IMR-90 (cell line): ENCODE results near the gene NADK2. TPM values are rescaled to one million over a fixed set of nuclear protein-coding genes. Genes with fewer than 3 reads are reported as not detected.

Source experiments
- ATAC-seq: fragments of 200-7000 bp; cut with Tn5 transposase; 2 replicates; pipeline ENCODE4 v1.9.1; 2020; ENCODE audit warnings: low read depth, mild to moderate bottlenecking, moderate library complexity
- BruUV-seq: library from RNA; stranded (reverse); fragments of 400-500 nt; replicated peaks from 2 replicates; lab custom pipeline; 2021; lab: Mats Ljungman, UMichigan
- CTCF ChIA-PET: fragments of 300-600 bp; formaldehyde crosslinking; extraction: SDS; loops from one replicate; lab custom pipeline; 2021; ENCODE audit warnings: antibody characterized with exemption; lab: Yijun Ruan, JAX
- POLR2A ChIA-PET: fragments of 300-600 bp; sonication (Branson Sonifier 250); formaldehyde crosslinking; loops from one replicate; lab custom pipeline; 2022; ENCODE audit warnings: antibody characterized with exemption; ENCODE audit not compliant: unreplicated experiment; lab: Charles Lee
- DNase-seq: peaks from one replicate; pipeline ENCODE4 v3.0.0; 2013
- H2AFZ ChIP-seq: replicated peaks from 2 replicates; pipeline ENCODE3; 2013; ENCODE audit warnings: low read length, mild to moderate bottlenecking; ENCODE audit not compliant: poor library complexity
- H2AK5ac ChIP-seq: 2 replicates; pipeline ENCODE4 v1.6.1; 2013; ENCODE audit warnings: low read depth, low read length, inconsistent platforms
- H2AK9ac ChIP-seq: replicated peaks from 2 replicates; pipeline ENCODE3; 2013; ENCODE audit warnings: mild to moderate bottlenecking, low read depth, low read length, moderate library complexity; ENCODE audit not compliant: poor library complexity
- H2BK120ac ChIP-seq: 2 replicates; pipeline ENCODE4 v1.6.1; 2013; ENCODE audit warnings: low read depth, low read length, inconsistent platforms
- H2BK15ac ChIP-seq: 3 replicates; pipeline ENCODE4 v1.6.1; 2013; ENCODE audit warnings: low read depth, low read length, inconsistent platforms
- H2BK20ac ChIP-seq: 2 replicates; pipeline ENCODE4 v1.6.1; 2013; ENCODE audit warnings: low read depth, mild to moderate bottlenecking, inconsistent platforms, low read length, moderate library complexity
- H2BK5ac ChIP-seq: 2 replicates; pipeline ENCODE4 v1.6.1; 2013; ENCODE audit warnings: mild to moderate bottlenecking, low read depth, low read length, inconsistent platforms; ENCODE audit not compliant: poor library complexity, severe bottlenecking
- H3K14ac ChIP-seq: replicated peaks from 2 replicates; pipeline ENCODE4 v1.6.1; 2013; ENCODE audit warnings: low read depth, low read length, inconsistent platforms
- H3K18ac ChIP-seq: 2 replicates; pipeline ENCODE4 v1.6.1; 2013; ENCODE audit warnings: low read depth, low read length, control low read depth
- H3K23ac ChIP-seq: 2 replicates; pipeline ENCODE4 v1.6.1; 2013; ENCODE audit warnings: low read depth, low read length, inconsistent platforms
- H3K27ac ChIP-seq: 2 replicates; pipeline ENCODE4 v1.5.1; 2013; ENCODE audit warnings: mild to moderate bottlenecking, control low read depth, low read length; ENCODE audit not compliant: insufficient read depth
- H3K27me3 ChIP-seq: 2 replicates; pipeline ENCODE4 v1.6.1; 2013; ENCODE audit warnings: low read length; ENCODE audit not compliant: control insufficient read depth, insufficient read depth
- H3K36me3 ChIP-seq: 2 replicates; pipeline ENCODE4 v1.6.1; 2013; ENCODE audit warnings: low read length, mixed read lengths; ENCODE audit not compliant: control insufficient read depth, insufficient read depth
- H3K4ac ChIP-seq: 2 replicates; pipeline ENCODE4 v1.6.1; 2013; ENCODE audit warnings: low read depth, low read length, inconsistent platforms
- H3K4me1 ChIP-seq: 2 replicates; pipeline ENCODE4 v1.6.1; 2013; ENCODE audit warnings: low read length, mixed read lengths; ENCODE audit not compliant: control insufficient read depth, insufficient read depth
- H3K4me2 ChIP-seq: 2 replicates; pipeline ENCODE4 v1.6.1; 2013; ENCODE audit warnings: low read depth, mild to moderate bottlenecking, control low read depth, low read length, moderate library complexity
- H3K4me3 ChIP-seq: 2 replicates; pipeline ENCODE4 v1.5.1; 2013; ENCODE audit warnings: low read depth, mild to moderate bottlenecking, control low read depth, low read length, moderate library complexity; ENCODE audit not compliant: insufficient read depth
- H3K56ac ChIP-seq: 2 replicates; pipeline ENCODE4 v1.6.1; 2013; ENCODE audit warnings: low read length, inconsistent platforms; ENCODE audit not compliant: insufficient read depth; ENCODE audit errors: extremely low read depth
- H3K79me1 ChIP-seq, 2 experiments: 2 replicates each; pipeline ENCODE4 v1.6.1; 2013; ENCODE audit warnings: low read length in 2 of 2, inconsistent platforms in 1 of 2, low read depth in 1 of 2
- H3K9ac ChIP-seq: 2 replicates; pipeline ENCODE4 v1.6.1; 2013; ENCODE audit warnings: low read depth, low read length, control low read depth
- H3K9me1 ChIP-seq: 2 replicates; pipeline ENCODE4 v1.6.1; 2013; ENCODE audit warnings: low read length, inconsistent platforms; ENCODE audit not compliant: insufficient read depth
- H3K9me3 ChIP-seq: 2 replicates; pipeline ENCODE4 v1.6.1; 2013; ENCODE audit warnings: low read length; ENCODE audit not compliant: control insufficient read depth, insufficient read depth
- H4K20me1 ChIP-seq: 2 replicates; pipeline ENCODE4 v1.6.1; 2013; ENCODE audit warnings: low read length, inconsistent platforms; ENCODE audit not compliant: insufficient read depth
- H4K5ac ChIP-seq: 2 replicates; pipeline ENCODE4 v1.6.1; 2013; ENCODE audit warnings: mild to moderate bottlenecking, low read depth, low read length, control low read depth
- H4K8ac ChIP-seq, 2 experiments: 2 replicates each; pipeline ENCODE4 v1.6.1; 2013; ENCODE audit warnings: low read depth in 2 of 2, low read length in 2 of 2, control low read depth in 1 of 2, inconsistent platforms in 1 of 2
- H4K91ac ChIP-seq: 2 replicates; pipeline ENCODE4 v1.6.1; 2013; ENCODE audit warnings: low read depth, low read length, inconsistent platforms; ENCODE audit not compliant: insufficient read depth
- BHLHE40 ChIP-seq: fragments of 150-350 bp; IDR thresholded peaks from 2 replicates; pipeline ENCODE4 v1.6.1; 2016; ENCODE audit warnings: mild to moderate bottlenecking, low read depth, low read length
- CEBPB ChIP-seq: IDR thresholded peaks from 2 replicates; pipeline ENCODE4 v1.6.1; 2012; ENCODE audit warnings: low read depth, low read length, improper control_type of control experiment
- CHD1 ChIP-seq: IDR thresholded peaks from 2 replicates; pipeline ENCODE4 v1.6.1; 2012; ENCODE audit warnings: low read depth, low read length, improper control_type of control experiment
- FOS ChIP-seq: fragments of 150-350 bp; IDR thresholded peaks from 2 replicates; pipeline ENCODE4 v1.6.1; 2016; ENCODE audit warnings: low read depth, low read length
- MAFK ChIP-seq: IDR thresholded peaks from 2 replicates; pipeline ENCODE4 v1.6.1; 2012; ENCODE audit warnings: low read depth, low read length, improper control_type of control experiment
- MXI1 ChIP-seq: IDR thresholded peaks from 2 replicates; pipeline ENCODE4 v1.6.1; 2012; ENCODE audit warnings: low read depth, mild to moderate bottlenecking, low read length, moderate library complexity, borderline replicate concordance
- NFE2L2 ChIP-seq: fragments of 150-350 bp; IDR thresholded peaks from 2 replicates; pipeline ENCODE4 v1.6.1; 2016; ENCODE audit warnings: low read depth, mild to moderate bottlenecking, low read length
- POLR2A ChIP-seq: IDR thresholded peaks from 2 replicates; pipeline ENCODE4 v1.6.1; 2012; ENCODE audit warnings: mild to moderate bottlenecking, low read depth, low read length
- RAD21 ChIP-seq: IDR thresholded peaks from 2 replicates; pipeline ENCODE4 v1.6.1; 2012; ENCODE audit warnings: low read length, improper control_type of control experiment
- RCOR1 ChIP-seq: IDR thresholded peaks from 2 replicates; pipeline ENCODE4 v1.6.1; 2012; ENCODE audit warnings: mild to moderate bottlenecking, low read length, improper control_type of control experiment; ENCODE audit not compliant: insufficient replicate concordance
- RFX5 ChIP-seq: IDR thresholded peaks from 2 replicates; pipeline ENCODE4 v1.8.0; 2012; ENCODE audit warnings: low read depth, mild to moderate bottlenecking, low read length, moderate library complexity
- USF2 ChIP-seq: fragments of 150-350 bp; IDR thresholded peaks from 2 replicates; pipeline ENCODE4 v1.6.1; 2017; ENCODE audit warnings: mild to moderate bottlenecking, antibody characterized with exemption, low read length, low read depth
- WGBS, 2 experiments: methylation state at CpG; one replicate each; pipeline versions ENCODE4 v1.1.5 to v1.1.7; 2013; ENCODE audit warnings: missing lambda C conversion rate in 2 of 2; ENCODE audit not compliant: insufficient read length in 1 of 2; ENCODE audit errors: extremely low coverage in 2 of 2; 5-methylcytosine and 5-hydroxymethylcytosine counted together
- dilution Hi-C: fragments of 300-500 bp; cut with HindIII; formaldehyde crosslinking; loops from one replicate; pipeline ENCODE4 v1.14.3; 2018; ENCODE audit warnings: low sequenced_read_pairs; ENCODE audit not compliant: unreplicated experiment
- in situ Hi-C: fragments of 300-500 bp; cut with MboI; formaldehyde crosslinking; loops from 3 replicates; pipeline ENCODE4 v1.14.3; 2019; ENCODE audit warnings: low sequenced_read_pairs, inconsistent platforms, mixed read lengths
- intact Hi-C: fragments of 100-400 bp; cut with micrococcal nuclease; formaldehyde crosslinking; loops from 2 replicates; pipeline ENCODE4 v1.10.0; 2022
- polyA plus RNA-seq, 3 experiments: library from polyadenylated mRNA; depleted of rRNA; stranded (reverse); fragments of >200 nt; gene quantifications; 2 replicates each; pipeline ENCODE4 v1.2.3, GENCODE V29; 2012; ENCODE audit warnings: low replicate concordance in 1 of 3
- total RNA-seq: library from RNA; depleted of rRNA; stranded (reverse); fragments of >200 nt; gene quantifications from 2 replicates; pipeline ENCODE4 v1.2.3, GENCODE V29; 2012
- TF ChIP-seq, protein P1 (sequence below): conservative IDR thresholded peaks from 2 replicates; pipeline ENCODE4 v1.5.1; 2012; ENCODE audit warnings: mild to moderate bottlenecking, low read depth, low read length, improper control_type of control experiment

Gene NADK2
- total and polyA plus RNA-seq, 2 of the 4 experiments (the other 2 are of a cell fraction) = 7.4 to 17.4 TPM

GRCh38 chr5:36279054-36279698 lies 37.5 kb upstream of the NADK2 start:
- dilution Hi-C loops = no loop called here
- in situ Hi-C loops = no loop called here
- Histone ChIP-seq H3K4me3 (no peak overlapping the region), H4K8ac (no peak overlapping the region), H3K36me3 (no peaks in the 10 kb centered on the region), H4K5ac (no peak overlapping the region), H3K56ac (no peak overlapping the region; the same call in 1 of the 2 replicates), H3K9ac (no peak overlapping the region), H3K4me2 (no peak overlapping the region), H2BK5ac (no peak overlapping the region), H3K18ac (no peak overlapping the region), H3K9me1 (no peaks in the 10 kb centered on the region), H2BK15ac (no peak overlapping the region), H3K4me1 (no peaks in the 10 kb centered on the region), H2AFZ (no peak overlapping the region), H2BK20ac (no peak overlapping the region), H2BK120ac (no peak overlapping the region), H4K20me1 (no peaks in the 10 kb centered on the region), H3K79me1 (no peaks in the 10 kb centered on the region), H2AK5ac (no peak overlapping the region), H2AK9ac (no peak overlapping the region), H3K9me3 (no peaks in the 10 kb centered on the region), H3K27me3 (peaks cover 3% of the 10 kb centered on the region; the same call in 1 of the 2 replicates), H3K23ac (no peak overlapping the region), H3K27ac (no peak overlapping the region), H4K91ac (no peak overlapping the region), H3K14ac (no peak overlapping the region), H3K4ac (no peak overlapping the region)
- CTCF ChIA-PET = interaction anchor here (0.6 to 0.7 kb wide), 2 partner anchors 37 to 528 kb away, joined by 3 to 5 read pairs; partner anchors contain the start of gene NADK2
- POLR2A ChIA-PET = no interaction called here
- TF ChIP-seq NFE2L2 (no peak), RCOR1 (no peak), USF2 (no peak), BHLHE40 (no peak), RFX5 (no peak), MAFK (no peak), CEBPB (no peak), POLR2A (no peak), MXI1 (no peak), RAD21 (no peak), FOS (no peak), CHD1 (no peak)
- TF ChIP-seq, protein P1, sequence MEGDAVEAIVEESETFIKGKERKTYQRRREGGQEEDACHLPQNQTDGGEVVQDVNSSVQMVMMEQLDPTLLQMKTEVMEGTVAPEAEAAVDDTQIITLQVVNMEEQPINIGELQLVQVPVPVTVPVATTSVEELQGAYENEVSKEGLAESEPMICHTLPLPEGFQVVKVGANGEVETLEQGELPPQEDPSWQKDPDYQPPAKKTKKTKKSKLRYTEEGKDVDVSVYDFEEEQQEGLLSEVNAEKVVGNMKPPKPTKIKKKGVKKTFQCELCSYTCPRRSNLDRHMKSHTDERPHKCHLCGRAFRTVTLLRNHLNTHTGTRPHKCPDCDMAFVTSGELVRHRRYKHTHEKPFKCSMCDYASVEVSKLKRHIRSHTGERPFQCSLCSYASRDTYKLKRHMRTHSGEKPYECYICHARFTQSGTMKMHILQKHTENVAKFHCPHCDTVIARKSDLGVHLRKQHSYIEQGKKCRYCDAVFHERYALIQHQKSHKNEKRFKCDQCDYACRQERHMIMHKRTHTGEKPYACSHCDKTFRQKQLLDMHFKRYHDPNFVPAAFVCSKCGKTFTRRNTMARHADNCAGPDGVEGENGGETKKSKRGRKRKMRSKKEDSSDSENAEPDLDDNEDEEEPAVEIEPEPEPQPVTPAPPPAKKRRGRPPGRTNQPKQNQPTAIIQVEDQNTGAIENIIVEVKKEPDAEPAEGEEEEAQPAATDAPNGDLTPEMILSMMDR = no peak
- DNase-seq (no peak), ATAC-seq (no peak)
- intact Hi-C loops = no loop called here
- WGBS, 2 experiments = no CpG with 5 or more reads among the region's 3 CpGs
- BruUV-seq = no TSS peak
